CD4-positive, alpha-beta T cell (primary cell): ENCODE results near the gene ALOX12B. TPM values are rescaled to one million over a fixed set of nuclear protein-coding genes. Genes with fewer than 3 reads are reported as not detected.

Source experiments
- ATAC-seq: fragments of 200-7000 bp; cut with Tn5 transposase; one replicate; pipeline ENCODE4 v1.10.0; 2022; ENCODE audit warnings: mild to moderate bottlenecking; ENCODE audit not compliant: poor library complexity
- CTCF ChIA-PET: fragments of 350-600 bp; sonication (Branson Sonifier 250); formaldehyde crosslinking; loops from one replicate; lab custom pipeline; 2021; ENCODE audit warnings: antibody characterized with exemption, inconsistent platforms; lab: Charles Lee
- POLR2A ChIA-PET: fragments of 350-600 bp; sonication (Branson Sonifier 250); formaldehyde crosslinking; loops from one replicate; lab custom pipeline; 2021; ENCODE audit warnings: antibody characterized with exemption, inconsistent platforms; lab: Charles Lee
- DNase-seq, 14 experiments: peaks; one replicate each; pipeline ENCODE4 v3.0.0-alpha.2; 2013 to 2020; ENCODE audit warnings: mixed read lengths in 2 of 14
- H3K27ac ChIP-seq, 2 donors: one replicate each; pipeline versions ENCODE4 v1.5.1 to v1.7.0; 2013; ENCODE audit warnings: low read length in 2 of 2, low read depth in 1 of 2, mild to moderate bottlenecking in 1 of 2
- H3K27me3 ChIP-seq, 2 experiments: 1 replicate in 1 of 2; 2 replicates in 1 of 2; pipeline versions ENCODE4 v1.6.1 to v1.7.0; 2013; ENCODE audit warnings: low read length in 2 of 2, control low read depth in 1 of 2, mild to moderate bottlenecking in 1 of 2, moderate library complexity in 1 of 2; ENCODE audit not compliant: insufficient read depth in 2 of 2, control insufficient read depth in 1 of 2
- H3K36me3 ChIP-seq: one replicate; pipeline ENCODE4 v1.6.1; 2013; ENCODE audit warnings: low read length, control low read depth; ENCODE audit not compliant: insufficient read depth
- H3K4me1 ChIP-seq: one replicate; pipeline ENCODE4 v1.6.1; 2013; ENCODE audit warnings: low read length, control low read depth; ENCODE audit not compliant: insufficient read depth
- H3K4me3 ChIP-seq: one replicate; pipeline ENCODE4 v1.5.1; 2013; ENCODE audit warnings: mild to moderate bottlenecking, low read length, moderate library complexity
- H3K9me3 ChIP-seq, 2 experiments: 1 replicate in 1 of 2; 2 replicates in 1 of 2; pipeline versions ENCODE4 v1.6.1 to v1.7.0; 2013; ENCODE audit warnings: low read length in 2 of 2, mild to moderate bottlenecking in 2 of 2, control low read depth in 1 of 2, moderate library complexity in 1 of 2; ENCODE audit not compliant: control insufficient read depth in 1 of 2, insufficient read depth in 1 of 2
- H3K27ac Mint-ChIP-seq: one replicate; pipeline ENCODE4 v1.8.0; 2020; ENCODE audit warnings: mixed read lengths
- H3K27me3 Mint-ChIP-seq: one replicate; pipeline ENCODE4 v1.8.0; 2021; ENCODE audit warnings: mixed read lengths
- H3K36me3 Mint-ChIP-seq: one replicate; pipeline ENCODE4 v1.8.0; 2021; ENCODE audit warnings: low read depth, mixed read lengths
- H3K4me1 Mint-ChIP-seq: one replicate; pipeline ENCODE4 v1.8.0; 2021; ENCODE audit warnings: low read depth, mixed read lengths
- H3K4me3 Mint-ChIP-seq: one replicate; pipeline ENCODE4 v1.8.0; 2020; ENCODE audit warnings: mild to moderate bottlenecking, mixed read lengths
- H3K9me3 Mint-ChIP-seq: one replicate; pipeline ENCODE4 v1.8.0; 2020; ENCODE audit warnings: mixed read lengths
- CTCF ChIP-seq: fragments of 200-600 bp; IDR thresholded peaks from one replicate; pipeline ENCODE4 v1.8.0; 2022; ENCODE audit warnings: antibody characterized with exemption, mild to moderate bottlenecking
- intact Hi-C, 2 experiments: fragments of 100-400 bp; cut with DNase I in 1 of 2; cut with micrococcal nuclease in 1 of 2; formaldehyde crosslinking; loops; one replicate each; pipeline versions ENCODE4 v1.15.1 to v1.9.0; 2023 to 2025; cut with DNase I, micrococcal nuclease
- total RNA-seq, 174 experiments: library from RNA in 2 of 174; stranded (reverse) in 2 of 174; gene quantifications; one replicate each; pipeline ENCODE4 v1.2.3 and lab custom pipeline; 2021 to 2026

ALOX12B gene
- total RNA-seq, 2 experiments from 2014 or later: 0.41 TPM; not detected in 1

- DNase-seq (peak in 4 of 14 experiments; percentile 12 to 63 (median 47)), ATAC-seq (no peak)
- Histone ChIP-seq H3K4me1 (peaks cover 15% of the 10 kb centered on the region), H3K27me3 (peaks cover 4 to 27% of the 10 kb centered on the region in 2 experiments), H3K9me3 (no peaks in the 10 kb centered on the region), H3K27ac (no peak overlapping the region), H3K4me3 (no peak overlapping the region), H3K36me3 (no peaks in the 10 kb centered on the region)
- Mint-ChIP-seq H3K27me3 (peaks cover 45% of the 10 kb centered on the region), H3K4me3 (no peak overlapping the region), H3K36me3 (no peaks in the 10 kb centered on the region), H3K4me1 (no peaks in the 10 kb centered on the region), H3K27ac (no peak overlapping the region), H3K9me3 (no peaks in the 10 kb centered on the region)
- no peak for TF ChIP-seq CTCF
- intact Hi-C loops: loop anchor here (2.0 to 10.0 kb wide), 6 partner anchors 66 to 731 kb away; no protein-coding TSS in a partner anchor
- ChIA-PET CTCF (interaction anchor here (1.3 to 2.3 kb wide), 7 partner anchors 15 to 313 kb away, joined by 3 to 19 read pairs (median 5); partner anchors contain the start of gene RNF227), POLR2A (no interaction called here)
Measured at GRCh38 chr17:8056232-8056975, 31.1 kb downstream of the ALOX12B start.

- Mint-ChIP-seq H3K4me1 (no peaks in the 10 kb centered on the region), H3K4me3 (no peak overlapping the region), H3K27ac (no peak overlapping the region), H3K9me3 (no peaks in the 10 kb centered on the region), H3K27me3 (peaks cover 39% of the 10 kb centered on the region), H3K36me3 (no peaks in the 10 kb centered on the region)
- TF ChIP-seq CTCF: no peak
- no peak overlapping the region for H3K4me3 ChIP-seq
- peaks cover under 1 to 21% of the 10 kb centered on the region in 2 experiments for H3K27me3 ChIP-seq
- ATAC-seq (no peak), DNase-seq (no peak)
- peaks cover 15% of the 10 kb centered on the region for H3K4me1 ChIP-seq
- H3K27ac ChIP-seq: no peak overlapping the region
- H3K36me3 ChIP-seq: no peaks in the 10 kb centered on the region
- CTCF ChIA-PET: interaction anchor here (1.3 to 2.3 kb wide), 2 partner anchors 18 to 65 kb away, joined by 3 to 19 read pairs; no protein-coding TSS in a partner anchor
- H3K9me3 ChIP-seq: no peaks in the 10 kb centered on the region
- POLR2A ChIA-PET: no interaction called here
- intact Hi-C loops: loop anchor here (2.0 to 10.0 kb wide), 6 partner anchors 65 to 731 kb away; no protein-coding TSS in a partner anchor
Measured at GRCh38 chr17:8055851-8056231, 31.7 kb downstream of the ALOX12B start.

- no peak for TF ChIP-seq CTCF
- H3K36me3 ChIP-seq: no peaks in the 10 kb centered on the region
- Mint-ChIP-seq H3K9me3 (no peaks in the 10 kb centered on the region), H3K27me3 (peaks cover 17% of the 10 kb centered on the region), H3K36me3 (no peaks in the 10 kb centered on the region), H3K27ac (no peak overlapping the region), H3K4me1 (no peaks in the 10 kb centered on the region), H3K4me3 (no peak overlapping the region)
- ChIA-PET POLR2A (no interaction called here), CTCF (no interaction called here)
- ATAC-seq: no peak
- intact Hi-C loops: loop anchor here in 1 of 2 experiments (10.0 kb wide), 1 partner anchor 69 kb away; no protein-coding TSS in a partner anchor
- DNase-seq: no peak
- H3K4me1 ChIP-seq: peaks cover 15% of the 10 kb centered on the region
- no peak overlapping the region for H3K27ac ChIP-seq
- peaks cover 0 to 6% of the 10 kb centered on the region in 2 experiments for H3K27me3 ChIP-seq
- no peaks in the 10 kb centered on the region for H3K9me3 ChIP-seq
- H3K4me3 ChIP-seq: no peak overlapping the region
Measured at GRCh38 chr17:8053600-8053999, 33.9 kb downstream of the ALOX12B start.
